ENCODE results near the gene ERMAP.

The ERMAP gene, protein sequence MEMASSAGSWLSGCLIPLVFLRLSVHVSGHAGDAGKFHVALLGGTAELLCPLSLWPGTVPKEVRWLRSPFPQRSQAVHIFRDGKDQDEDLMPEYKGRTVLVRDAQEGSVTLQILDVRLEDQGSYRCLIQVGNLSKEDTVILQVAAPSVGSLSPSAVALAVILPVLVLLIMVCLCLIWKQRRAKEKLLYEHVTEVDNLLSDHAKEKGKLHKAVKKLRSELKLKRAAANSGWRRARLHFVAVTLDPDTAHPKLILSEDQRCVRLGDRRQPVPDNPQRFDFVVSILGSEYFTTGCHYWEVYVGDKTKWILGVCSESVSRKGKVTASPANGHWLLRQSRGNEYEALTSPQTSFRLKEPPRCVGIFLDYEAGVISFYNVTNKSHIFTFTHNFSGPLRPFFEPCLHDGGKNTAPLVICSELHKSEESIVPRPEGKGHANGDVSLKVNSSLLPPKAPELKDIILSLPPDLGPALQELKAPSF

DNA sequence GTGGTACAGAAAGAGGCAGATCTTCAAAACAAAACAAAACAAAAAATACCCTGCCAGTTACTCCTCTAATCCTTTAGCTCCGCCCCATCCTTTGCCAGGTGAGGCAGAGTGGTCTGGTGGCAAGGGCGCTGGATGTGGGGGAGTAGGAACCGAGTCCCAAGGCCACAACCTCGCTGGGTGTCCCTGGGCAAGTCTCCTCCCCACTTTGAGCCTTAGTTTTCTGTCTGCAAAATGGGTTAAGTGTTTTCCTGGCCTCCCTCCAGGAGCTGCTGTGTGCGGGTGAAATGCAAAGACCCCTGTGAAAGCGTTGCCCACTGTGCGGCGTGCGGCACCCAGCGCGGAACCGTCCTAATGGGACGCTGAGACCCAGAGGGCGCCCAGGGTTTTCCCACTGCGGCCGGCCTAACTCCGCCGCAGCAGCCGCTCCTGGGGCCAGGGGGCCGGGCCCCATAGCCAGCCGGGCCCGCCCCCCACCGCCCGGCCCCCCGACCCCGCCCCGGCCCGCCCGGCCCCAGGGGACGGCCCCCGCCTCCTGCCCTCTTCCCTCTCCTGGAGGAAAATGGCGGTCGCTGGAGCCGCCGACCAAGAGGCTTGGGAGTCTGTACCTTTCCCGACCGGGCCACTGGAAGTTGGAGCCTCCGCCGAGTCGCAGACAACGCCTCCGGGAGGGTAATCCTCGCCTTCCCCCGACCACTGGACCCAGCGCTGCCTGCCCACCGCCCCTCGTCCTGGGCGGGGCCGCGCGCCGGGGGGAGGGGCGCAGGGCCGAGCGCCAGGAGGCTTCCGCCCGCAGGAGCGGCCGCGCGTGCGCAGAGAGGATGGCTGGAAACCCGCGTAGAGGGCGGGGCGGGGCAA is at the start of gene ERMAP, which contains the start of gene SVBP:
ERMAP (plus strand) TSS at position 538 of the 855 bp plus-strand sequence. CDS start 13,327 bp downstream, outside the sequence.
SVBP (minus strand) TSS at position 813 of the 855 bp plus-strand sequence. CDS start 853 bp downstream, outside the sequence.
- Histone ChIP-seq H3K27me3 (ENCODE audit: control insufficient read depth in 1 of 2, insufficient read depth in 2 of 2, low read length in 2 of 2) (no peaks in the 10 kb centered on the region), H3K27ac (ENCODE audit: low read length) (peak within 1 kb of the TSS; percentile 90), H3K9me3 (ENCODE audit: control insufficient read depth in 2 of 2, low read length in 2 of 2) (no peaks in the 10 kb centered on the region), H3K9ac (ENCODE audit: low read length in 2 of 2) (peak within 1 kb of the TSS; percentile 89 to 90), H3K4me1 (ENCODE audit: control insufficient read depth, insufficient read depth, low read length) (peaks cover 9% of the 10 kb centered on the region), H3K36me3 (ENCODE audit: control insufficient read depth in 2 of 2, insufficient read depth in 2 of 2, low read length in 2 of 2) (peaks cover 5% of the 10 kb centered on the region in 2 donors), H3K4me3 (ENCODE audit: low read length in 2 of 2) (peak within 1 kb of the TSS; percentile 91 to 96)

DNA sequence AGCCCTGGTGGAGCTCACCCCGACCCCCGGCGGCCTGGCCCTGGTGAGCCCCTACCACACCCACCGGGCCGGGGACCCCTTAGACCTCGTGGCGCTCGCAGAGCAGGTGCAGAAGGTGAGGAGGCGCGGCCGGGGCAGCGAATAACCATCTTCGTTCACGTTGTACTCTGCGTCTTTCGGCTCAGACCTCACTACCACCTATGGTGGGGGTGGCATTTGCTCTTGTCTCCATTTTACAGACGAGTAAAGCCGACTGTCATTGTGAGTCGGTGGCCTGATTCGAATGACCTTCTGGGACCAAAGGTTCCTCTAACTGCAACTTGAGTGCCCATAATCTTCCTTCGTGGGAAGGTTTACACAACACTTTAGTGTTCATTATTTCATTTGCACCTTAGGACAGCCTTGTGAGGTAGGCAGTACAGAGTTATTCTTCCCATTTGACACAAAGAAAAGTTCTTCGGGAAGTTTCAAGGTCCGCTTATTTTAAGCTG is 49.4 kb upstream of the ERMAP start:
- Histone ChIP-seq H3K4me3 (ENCODE audit: low read length in 2 of 2) (peak overlapping the region; percentile 81 to 96), H3K4me1 (ENCODE audit: control insufficient read depth, insufficient read depth, low read length) (peaks cover 18% of the 10 kb centered on the region), H3K27ac (ENCODE audit: low read length) (peak overlapping the region; percentile 82), H3K36me3 (ENCODE audit: control insufficient read depth in 2 of 2, insufficient read depth in 2 of 2, low read length in 2 of 2) (no peaks in the 10 kb centered on the region), H3K9me3 (ENCODE audit: control insufficient read depth in 2 of 2, low read length in 2 of 2) (no peaks in the 10 kb centered on the region), H3K9ac (ENCODE audit: low read length in 2 of 2) (peak overlapping the region; percentile 80 to 89), H3K27me3 (ENCODE audit: control insufficient read depth in 1 of 2, insufficient read depth in 2 of 2, low read length in 2 of 2) (no peaks in the 10 kb centered on the region)

DNA sequence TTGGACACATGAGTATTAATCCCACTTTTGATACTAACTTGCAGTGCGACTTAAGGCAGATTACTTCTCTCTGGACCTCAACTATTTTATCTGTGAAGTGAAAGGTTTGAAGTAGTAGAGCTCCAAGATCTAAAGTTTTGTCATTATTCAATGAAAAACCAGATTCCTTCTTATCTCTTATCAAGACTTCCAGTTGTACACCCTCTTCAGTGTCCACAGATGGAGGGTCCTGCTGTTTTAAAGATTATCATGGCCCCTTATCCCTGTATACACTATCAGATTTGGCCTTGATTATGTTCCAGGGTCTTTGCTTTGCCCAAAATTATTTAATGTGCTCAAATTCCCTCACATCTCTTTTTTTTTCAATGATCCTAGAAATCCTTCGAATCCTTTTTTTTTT is 48.8 kb upstream of the ERMAP start:
- H3K27ac ChIP-seq (ENCODE audit: low read length): no peak overlapping the region
- peak overlapping the region; percentile 80 to 89 for H3K9ac ChIP-seq (ENCODE audit: low read length in 2 of 2)
- H3K4me1 ChIP-seq (ENCODE audit: control insufficient read depth, insufficient read depth, low read length): peaks cover 18% of the 10 kb centered on the region

DNA sequence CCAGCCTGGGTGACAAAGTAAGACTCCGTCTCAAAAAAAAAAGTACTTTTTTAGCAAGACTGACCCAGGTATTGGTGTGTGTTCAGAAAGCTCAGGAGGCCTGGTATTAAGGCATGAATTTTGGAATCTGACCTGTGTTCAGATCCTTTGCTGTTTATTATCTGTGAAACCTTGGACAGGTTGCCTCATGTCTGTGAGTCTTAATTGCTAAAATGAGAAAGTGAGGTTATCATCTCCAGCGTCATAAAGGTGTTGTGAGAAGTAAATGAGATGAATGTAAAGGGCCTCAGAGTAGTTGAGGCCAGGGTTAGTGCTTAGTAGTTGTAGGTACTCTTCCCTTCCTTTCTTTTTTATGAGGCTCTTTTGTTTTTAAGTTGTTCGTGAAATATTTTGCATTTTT is 47.1 kb upstream of the ERMAP start:
- no peaks in the 10 kb centered on the region for H3K9me3 ChIP-seq (ENCODE audit: control insufficient read depth in 2 of 2, low read length in 2 of 2)
- no peak overlapping the region for H3K27ac ChIP-seq (ENCODE audit: low read length)
- H3K27me3 ChIP-seq (ENCODE audit: control insufficient read depth in 1 of 2, insufficient read depth in 2 of 2, low read length in 2 of 2): no peaks in the 10 kb centered on the region
- H3K36me3 ChIP-seq (ENCODE audit: control insufficient read depth in 2 of 2, insufficient read depth in 2 of 2, low read length in 2 of 2): peaks cover 2 to 9% of the 10 kb centered on the region in 2 donors
- peaks cover 13% of the 10 kb centered on the region for H3K4me1 ChIP-seq (ENCODE audit: control insufficient read depth, insufficient read depth, low read length)
- no peak overlapping the region for H3K4me3 ChIP-seq (ENCODE audit: low read length in 2 of 2)
- H3K9ac ChIP-seq (ENCODE audit: low read length in 2 of 2): no peak overlapping the region

More for the DNA sequence above, 48.8 kb upstream of the ERMAP start:
- Histone ChIP-seq H3K36me3 (ENCODE audit: control insufficient read depth in 2 of 2, insufficient read depth in 2 of 2, low read length in 2 of 2) (no peaks in the 10 kb centered on the region), H3K9me3 (ENCODE audit: control insufficient read depth in 2 of 2, low read length in 2 of 2) (no peaks in the 10 kb centered on the region), H3K4me3 (ENCODE audit: low read length in 2 of 2) (peak overlapping the region; percentile 81 to 96), H3K27me3 (ENCODE audit: control insufficient read depth in 1 of 2, insufficient read depth in 2 of 2, low read length in 2 of 2) (no peaks in the 10 kb centered on the region)

DNA sequence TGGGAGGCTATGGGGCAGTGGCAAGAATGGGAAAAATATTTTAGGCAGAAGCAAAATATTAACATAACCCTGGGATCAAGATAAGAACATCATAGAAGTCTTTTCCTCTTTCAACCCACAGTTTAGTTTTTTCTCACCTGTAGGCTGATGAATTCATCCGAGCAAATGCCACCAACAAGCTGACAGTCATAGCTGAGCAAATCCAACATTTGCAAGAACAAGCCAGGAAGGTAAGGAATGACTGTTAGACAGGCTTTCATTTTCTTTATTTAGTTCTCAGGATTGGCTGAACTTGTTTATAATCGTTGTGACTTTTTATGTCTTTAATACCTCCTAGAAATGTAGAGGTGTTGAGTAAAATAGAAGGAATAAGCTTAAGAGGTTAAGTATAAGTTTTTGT is 43.5 kb upstream of the ERMAP start:
- H3K4me1 ChIP-seq (ENCODE audit: control insufficient read depth, insufficient read depth, low read length): no peaks in the 10 kb centered on the region
- no peak overlapping the region for H3K27ac ChIP-seq (ENCODE audit: low read length)
- no peak overlapping the region for H3K9ac ChIP-seq (ENCODE audit: low read length in 2 of 2)
- H3K9me3 ChIP-seq (ENCODE audit: control insufficient read depth in 2 of 2, low read length in 2 of 2): no peaks in the 10 kb centered on the region
- H3K27me3 ChIP-seq (ENCODE audit: control insufficient read depth in 1 of 2, insufficient read depth in 2 of 2, low read length in 2 of 2): no peaks in the 10 kb centered on the region
- H3K4me3 ChIP-seq (ENCODE audit: low read length in 2 of 2): no peak overlapping the region
- peaks cover 28 to 30% of the 10 kb centered on the region in 2 donors for H3K36me3 ChIP-seq (ENCODE audit: control insufficient read depth in 2 of 2, insufficient read depth in 2 of 2, low read length in 2 of 2)

DNA sequence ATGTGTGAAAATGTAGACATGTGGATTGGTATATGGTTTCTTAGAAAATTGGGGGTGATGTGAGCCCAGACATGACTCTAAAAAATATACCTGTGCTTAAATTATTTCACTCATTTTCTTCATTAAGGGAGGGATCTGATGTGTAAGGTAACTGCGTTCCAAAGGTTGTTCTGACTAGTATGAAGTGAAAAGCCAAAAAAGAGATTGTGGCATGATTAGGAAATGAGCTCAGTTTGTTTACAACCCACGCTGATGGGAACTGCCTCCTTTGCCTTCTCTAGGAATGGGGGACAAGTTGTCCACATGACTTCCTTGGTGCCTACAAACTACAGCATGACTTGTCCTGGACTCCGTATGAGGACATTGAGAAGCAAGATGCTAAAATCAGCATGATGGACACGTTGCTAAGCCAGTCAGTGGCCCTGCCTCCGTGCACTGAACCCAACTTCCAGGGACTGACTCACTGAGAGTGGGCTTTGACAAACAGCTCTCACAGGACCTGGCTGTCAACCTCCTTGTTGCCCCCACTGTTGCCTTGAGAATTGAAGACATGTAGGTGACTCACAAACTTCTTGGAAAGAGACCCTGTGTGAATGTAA is 41.9 kb upstream of the ERMAP start:
- H3K9me3 ChIP-seq (ENCODE audit: control insufficient read depth in 2 of 2, low read length in 2 of 2): no peaks in the 10 kb centered on the region
- H3K4me3 ChIP-seq (ENCODE audit: low read length in 2 of 2): no peak overlapping the region
- H3K36me3 ChIP-seq (ENCODE audit: control insufficient read depth in 2 of 2, insufficient read depth in 2 of 2, low read length in 2 of 2): peaks cover 30 to 31% of the 10 kb centered on the region in 2 donors
- no peaks in the 10 kb centered on the region for H3K4me1 ChIP-seq (ENCODE audit: control insufficient read depth, insufficient read depth, low read length)
- H3K9ac ChIP-seq (ENCODE audit: low read length in 2 of 2): no peak overlapping the region
- no peak overlapping the region for H3K27ac ChIP-seq (ENCODE audit: low read length)
- no peaks in the 10 kb centered on the region for H3K27me3 ChIP-seq (ENCODE audit: control insufficient read depth in 1 of 2, insufficient read depth in 2 of 2, low read length in 2 of 2)

DNA sequence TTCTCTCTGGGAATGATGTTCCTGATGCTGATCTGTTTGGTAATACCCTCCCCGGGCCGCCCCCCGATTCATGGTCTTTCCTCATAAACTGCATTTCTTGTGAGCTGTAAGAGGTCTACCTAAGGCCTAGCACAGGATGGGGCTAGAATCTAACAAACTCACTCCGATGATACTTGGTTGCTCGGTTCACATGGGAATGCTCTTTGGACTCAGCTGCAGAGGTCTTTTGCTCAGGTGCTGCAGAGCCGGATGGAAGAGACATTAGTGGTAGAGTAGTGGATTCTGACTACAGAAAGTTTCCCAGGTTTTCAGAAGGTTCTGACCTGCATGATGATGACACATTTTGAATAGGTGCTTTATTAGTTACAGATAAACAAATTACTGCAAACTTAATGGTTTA is 40.4 kb upstream of the ERMAP start:
- Histone ChIP-seq H3K27me3 (ENCODE audit: control insufficient read depth in 1 of 2, insufficient read depth in 2 of 2, low read length in 2 of 2) (no peaks in the 10 kb centered on the region), H3K9ac (ENCODE audit: low read length in 2 of 2) (no peak overlapping the region), H3K4me1 (ENCODE audit: control insufficient read depth, insufficient read depth, low read length) (no peaks in the 10 kb centered on the region), H3K9me3 (ENCODE audit: control insufficient read depth in 2 of 2, low read length in 2 of 2) (no peaks in the 10 kb centered on the region), H3K36me3 (ENCODE audit: control insufficient read depth in 2 of 2, insufficient read depth in 2 of 2, low read length in 2 of 2) (peaks cover 33 to 39% of the 10 kb centered on the region in 2 donors), H3K27ac (ENCODE audit: low read length) (no peak overlapping the region), H3K4me3 (ENCODE audit: low read length in 2 of 2) (no peak overlapping the region)

DNA sequence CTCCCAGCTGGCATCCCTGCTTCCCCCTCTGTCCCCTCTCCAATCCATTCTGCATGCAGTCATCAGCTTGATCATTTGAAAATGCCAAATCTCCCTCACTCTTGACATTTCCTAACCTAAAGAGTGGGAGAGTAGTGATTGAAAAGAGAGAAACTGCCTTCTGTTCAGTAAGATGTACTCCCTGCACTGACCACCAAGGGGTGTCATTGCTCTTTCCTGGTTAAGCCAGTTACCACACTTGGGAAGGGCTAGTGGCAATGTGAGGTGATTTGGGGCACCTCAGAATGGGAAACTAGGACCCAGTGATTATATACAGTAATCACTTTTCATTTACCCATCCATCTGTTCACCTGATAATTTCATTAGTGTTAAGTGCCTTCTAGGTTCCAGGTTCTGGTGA is 39.1 kb upstream of the ERMAP start:
- Histone ChIP-seq H3K27ac (ENCODE audit: low read length) (no peak overlapping the region), H3K9me3 (ENCODE audit: control insufficient read depth in 2 of 2, low read length in 2 of 2) (no peaks in the 10 kb centered on the region), H3K27me3 (ENCODE audit: control insufficient read depth in 1 of 2, insufficient read depth in 2 of 2, low read length in 2 of 2) (no peaks in the 10 kb centered on the region), H3K4me3 (ENCODE audit: low read length in 2 of 2) (no peak overlapping the region), H3K4me1 (ENCODE audit: control insufficient read depth, insufficient read depth, low read length) (no peaks in the 10 kb centered on the region), H3K9ac (ENCODE audit: low read length in 2 of 2) (no peak overlapping the region), H3K36me3 (ENCODE audit: control insufficient read depth in 2 of 2, insufficient read depth in 2 of 2, low read length in 2 of 2) (peaks cover 33 to 41% of the 10 kb centered on the region in 2 donors)

DNA sequence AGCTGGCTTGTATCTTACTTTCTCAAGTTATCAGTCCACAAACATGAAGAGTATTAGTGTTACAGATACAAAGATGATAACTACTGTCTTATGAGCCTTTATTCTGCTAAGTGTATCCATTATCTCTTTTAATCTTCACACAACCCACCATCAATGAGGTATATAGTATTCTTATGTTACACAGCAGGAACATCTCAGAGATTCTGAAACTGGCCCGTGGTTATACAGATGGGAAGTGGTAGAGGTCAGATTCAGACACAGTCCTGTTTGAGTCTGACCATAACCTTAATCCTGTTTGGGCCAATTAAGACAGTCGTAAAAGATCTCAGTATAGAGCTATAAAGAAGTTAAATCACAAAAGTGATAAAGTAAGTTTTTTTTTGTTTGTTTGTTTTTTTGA is 37.2 kb upstream of the ERMAP start:
- Histone ChIP-seq H3K27me3 (ENCODE audit: control insufficient read depth in 1 of 2, insufficient read depth in 2 of 2, low read length in 2 of 2) (no peaks in the 10 kb centered on the region), H3K4me1 (ENCODE audit: control insufficient read depth, insufficient read depth, low read length) (peaks cover 3% of the 10 kb centered on the region), H3K27ac (ENCODE audit: low read length) (no peak overlapping the region), H3K9ac (ENCODE audit: low read length in 2 of 2) (no peak overlapping the region), H3K36me3 (ENCODE audit: control insufficient read depth in 2 of 2, insufficient read depth in 2 of 2, low read length in 2 of 2) (peaks cover 25 to 40% of the 10 kb centered on the region in 2 donors), H3K4me3 (ENCODE audit: low read length in 2 of 2) (no peak overlapping the region), H3K9me3 (ENCODE audit: control insufficient read depth in 2 of 2, low read length in 2 of 2) (no peaks in the 10 kb centered on the region)

DNA sequence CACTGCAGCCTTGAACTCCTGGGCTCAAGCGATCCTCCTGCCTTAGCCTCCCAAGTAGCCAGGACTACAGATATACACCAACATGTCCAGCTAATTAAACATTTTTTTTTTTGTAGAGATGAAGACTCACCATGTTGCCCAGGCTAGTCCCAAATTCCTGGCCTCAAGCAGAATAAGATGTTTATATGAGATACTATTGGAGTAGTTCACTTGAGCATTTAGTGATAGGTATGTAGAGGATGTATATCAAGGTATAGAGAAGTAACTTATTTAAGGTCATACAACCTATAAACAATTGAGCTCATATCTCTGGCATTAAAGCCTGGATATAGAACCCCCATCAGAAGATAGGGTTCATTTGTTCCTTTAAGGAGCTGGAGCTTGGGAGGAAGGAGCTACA is 36.7 kb upstream of the ERMAP start:
- Histone ChIP-seq H3K27me3 (ENCODE audit: control insufficient read depth in 1 of 2, insufficient read depth in 2 of 2, low read length in 2 of 2) (no peaks in the 10 kb centered on the region), H3K4me3 (ENCODE audit: low read length in 2 of 2) (no peak overlapping the region), H3K9ac (ENCODE audit: low read length in 2 of 2) (no peak overlapping the region), H3K36me3 (ENCODE audit: control insufficient read depth in 2 of 2, insufficient read depth in 2 of 2, low read length in 2 of 2) (peaks cover 20 to 36% of the 10 kb centered on the region in 2 donors), H3K4me1 (ENCODE audit: control insufficient read depth, insufficient read depth, low read length) (peaks cover 7% of the 10 kb centered on the region), H3K27ac (ENCODE audit: low read length) (no peak overlapping the region), H3K9me3 (ENCODE audit: control insufficient read depth in 2 of 2, low read length in 2 of 2) (no peaks in the 10 kb centered on the region)
